NCI-H524 (cell line): Measurements from ENCODE around the gene PEX3.
A peak's percentile ranks its signal among the peaks of the same experiment; 100 is the strongest.
"Not testable (repeated sequence)": the region's sequence is repeated elsewhere in the genome, so short reads cannot be mapped to it uniquely, and the experiment has no call there.

Experiments used
- DNase-seq, 2 experiments: peaks; one replicate each; lab custom pipeline; 2025; lab: John Stamatoyannopoulos, UW

Gene PEX3

DNA sequence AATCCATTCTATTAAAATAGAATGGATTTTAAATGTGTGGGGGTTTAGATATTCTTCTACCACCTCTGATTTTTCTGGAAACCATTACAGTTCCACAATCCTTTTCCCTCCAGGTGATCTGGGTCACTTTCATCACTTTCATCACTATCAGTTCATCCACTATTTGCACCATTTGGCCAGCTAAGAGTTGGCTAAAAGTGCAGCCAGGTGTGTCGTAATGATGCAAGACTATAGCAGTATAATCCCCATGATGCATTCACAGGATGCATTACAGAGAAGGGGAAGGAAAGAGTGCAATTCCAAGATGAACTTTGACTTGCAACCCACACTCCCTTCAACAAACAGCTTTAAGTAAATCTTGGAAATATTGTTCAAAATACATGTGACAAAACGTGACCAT, 56.0 kb downstream of the PEX3 start:
- DNase-seq, result no peak

DNA sequence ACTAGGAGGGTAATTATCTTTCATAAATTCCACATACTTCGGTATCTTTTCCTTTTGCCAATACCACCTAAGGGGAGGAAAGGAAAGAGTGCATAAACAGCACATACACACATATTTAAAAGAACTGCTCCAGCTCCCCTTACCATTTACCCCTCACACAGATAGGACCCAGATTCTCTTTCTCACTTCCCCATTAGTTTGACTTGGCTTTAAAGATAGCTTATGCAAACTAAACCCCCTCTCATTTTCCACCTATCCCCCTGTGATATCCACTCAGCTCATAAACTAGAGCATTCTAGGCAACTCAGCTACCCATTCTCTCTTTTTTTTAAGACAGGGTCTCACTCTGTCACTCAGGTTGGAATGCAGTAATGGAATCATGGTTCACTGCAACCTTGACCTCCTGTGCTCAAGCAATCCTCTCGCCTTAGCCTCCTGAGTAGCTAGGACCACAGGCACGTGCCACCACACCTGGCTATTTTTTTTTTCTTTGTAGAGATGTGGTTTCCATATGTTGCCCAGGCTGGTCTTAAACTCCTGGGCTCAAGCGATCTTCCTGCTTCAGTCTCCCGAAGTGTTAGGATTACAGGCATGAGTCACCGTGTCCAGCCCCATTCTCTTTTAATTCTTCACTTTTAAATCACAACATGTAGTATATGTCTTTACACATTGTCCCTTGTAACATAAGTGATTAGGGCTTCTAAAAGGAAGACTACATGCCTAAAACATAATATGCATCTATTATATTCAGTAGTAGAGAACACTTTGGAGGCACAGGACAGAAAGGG, 56.9 kb downstream of the PEX3 start:
- DNase-seq, result no peak

DNA sequence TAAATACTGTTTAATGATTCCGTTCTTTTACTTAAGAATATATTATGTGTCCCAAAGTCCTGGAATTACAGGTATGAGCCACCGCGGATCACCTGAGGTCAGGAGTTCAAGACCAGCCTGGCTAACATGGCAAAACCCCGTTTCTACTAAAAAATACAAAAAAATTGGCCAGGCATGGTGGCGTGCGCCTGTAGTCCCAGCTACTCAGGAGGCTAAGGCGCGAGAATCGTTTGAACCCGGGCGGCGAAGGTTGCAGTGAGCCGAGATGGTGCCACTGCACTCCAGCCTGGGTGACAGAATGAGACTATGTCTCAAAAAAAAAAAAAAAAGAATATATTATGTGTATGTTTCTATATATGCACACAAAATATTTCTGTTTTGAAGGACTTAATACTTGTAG, 59.7 kb downstream of the PEX3 start:
- not testable (repeated sequence) for DNase-seq

DNA sequence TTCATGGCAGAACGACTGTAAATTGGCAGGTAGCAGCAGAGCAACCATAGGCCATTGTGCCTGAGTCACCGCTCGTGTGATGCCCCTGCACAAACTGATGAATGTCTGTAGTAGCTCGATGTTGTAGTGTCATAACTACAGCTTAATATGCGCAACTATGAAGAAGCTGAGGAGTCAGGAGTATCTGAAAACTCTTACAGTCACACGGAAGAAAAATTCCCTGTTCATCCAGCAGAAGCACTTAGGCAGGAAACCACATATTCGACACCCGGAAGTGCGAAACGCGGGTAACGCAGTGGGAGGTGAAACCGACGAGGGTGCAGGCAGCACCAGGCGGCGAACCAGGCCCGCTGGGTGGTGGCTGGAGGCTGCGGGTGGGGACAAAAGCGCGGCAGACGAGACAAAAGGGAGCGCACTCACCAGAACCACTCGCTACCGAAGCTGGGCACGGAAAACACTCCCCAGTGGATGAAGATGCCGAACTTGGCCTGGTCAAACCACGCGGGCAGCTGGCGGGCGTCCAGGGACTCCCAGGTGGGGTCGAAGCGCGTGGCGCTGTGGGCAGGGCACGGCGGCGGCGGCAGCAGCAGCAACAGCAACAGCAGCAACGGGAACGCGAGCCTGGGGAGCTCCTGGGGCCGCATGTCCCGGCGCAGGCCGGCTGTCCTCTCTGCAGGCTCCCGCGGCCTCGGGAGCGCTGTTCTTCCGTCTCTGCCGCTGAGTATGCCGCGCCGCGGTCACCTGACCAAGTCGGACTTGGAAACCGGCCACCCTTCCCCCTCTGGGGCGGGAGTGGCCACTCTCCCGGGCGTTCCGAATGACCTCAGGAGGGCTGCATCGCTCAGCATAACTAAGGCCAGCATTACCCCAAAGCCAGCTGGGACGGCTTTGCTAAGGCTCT, 60.6 kb downstream of the PEX3 start, which contains the start of gene FUCA2:
Gene FUCA2, minus strand, starts transcription at position 730 of the 901 bp plus-strand sequence. Its CDS starts 86 bp downstream, at position 644.
- peak in 1 of 2 experiments; percentile 60 for DNase-seq

DNA sequence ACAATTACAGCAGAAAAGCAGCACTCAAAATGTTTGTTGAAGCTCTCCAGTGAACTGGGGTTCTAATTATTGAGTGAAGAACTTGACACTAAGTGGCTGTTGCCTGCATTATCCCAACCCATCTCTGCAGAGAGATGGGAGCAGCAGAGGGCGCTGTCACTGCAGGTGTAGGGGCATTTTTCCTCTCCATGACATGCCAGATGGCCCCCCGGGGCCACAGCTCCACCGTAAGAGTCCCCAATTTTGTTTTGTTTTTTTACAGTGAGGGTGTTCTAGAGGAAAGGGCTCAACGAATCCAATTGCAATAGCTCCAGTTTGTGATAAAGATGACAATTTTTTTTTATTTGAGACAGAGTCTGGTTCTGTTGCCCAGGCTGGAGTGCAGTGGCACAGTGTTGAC, 62.8 kb downstream of the PEX3 start:
- peak; percentile 19 to 59 for DNase-seq

DNA sequence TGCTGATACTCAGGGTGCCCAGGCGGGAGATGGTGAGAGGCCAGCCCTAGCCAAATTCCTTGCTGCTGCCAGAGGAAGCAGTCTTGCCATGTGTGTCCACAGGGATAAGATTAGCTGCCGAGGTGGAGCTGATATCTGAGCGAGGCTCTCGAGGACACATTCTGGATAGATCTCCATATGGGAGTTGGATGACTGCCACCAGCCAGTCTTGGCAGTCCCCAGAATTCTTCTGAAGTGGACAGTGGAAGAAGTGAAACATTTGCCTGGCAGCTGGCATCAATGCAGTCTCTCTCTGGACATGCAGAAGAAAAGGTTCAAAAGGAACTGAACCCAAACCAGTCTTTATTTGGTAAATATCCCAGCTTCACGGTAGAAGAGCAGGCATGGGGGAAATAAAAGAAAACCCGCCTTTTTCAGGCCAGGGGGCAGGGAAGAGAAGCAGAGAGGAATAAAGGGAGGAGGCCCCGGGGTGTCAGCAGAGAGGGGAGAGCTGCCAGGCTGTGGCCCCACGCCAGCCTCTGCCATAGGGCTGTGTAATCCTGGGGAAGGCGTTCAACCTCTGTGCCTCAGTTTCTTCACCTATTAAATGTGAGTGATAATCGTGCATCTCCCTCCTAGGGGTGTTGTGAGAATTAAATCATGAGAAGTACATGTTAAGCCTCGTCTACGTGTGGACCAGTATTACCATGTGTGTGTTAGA, 64.6 kb downstream of the PEX3 start:
- DNase-seq, result peak; percentile 70 to 79

DNA sequence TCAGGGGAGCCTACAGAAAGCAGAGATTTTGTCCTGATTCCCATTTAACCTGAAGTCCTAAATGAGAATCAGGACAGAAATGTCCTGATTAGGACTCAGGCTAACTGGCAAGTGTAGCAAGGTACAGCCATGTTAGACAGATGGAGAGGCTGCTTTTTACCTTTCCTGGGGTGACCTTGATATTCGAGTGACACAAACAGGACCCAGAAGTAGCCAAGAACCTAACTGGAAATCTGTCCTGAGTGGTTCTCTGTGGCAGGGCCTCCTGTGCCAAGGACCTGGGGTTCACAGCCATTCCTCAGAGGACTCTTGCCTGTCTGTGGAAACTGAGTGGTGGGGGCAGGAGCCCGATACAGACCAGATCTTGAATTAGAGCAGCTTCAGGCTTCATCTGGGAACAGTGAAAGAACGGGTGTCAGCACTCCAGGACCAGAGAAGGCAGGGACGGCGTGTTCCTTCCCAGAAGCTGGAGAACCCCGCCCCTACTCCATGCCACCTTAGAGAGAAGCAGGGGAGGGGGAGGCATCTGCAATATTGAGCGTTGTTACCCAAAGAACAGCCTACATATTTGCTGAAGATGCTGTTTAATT, 65.3 kb downstream of the PEX3 start:
- no peak for DNase-seq

DNA sequence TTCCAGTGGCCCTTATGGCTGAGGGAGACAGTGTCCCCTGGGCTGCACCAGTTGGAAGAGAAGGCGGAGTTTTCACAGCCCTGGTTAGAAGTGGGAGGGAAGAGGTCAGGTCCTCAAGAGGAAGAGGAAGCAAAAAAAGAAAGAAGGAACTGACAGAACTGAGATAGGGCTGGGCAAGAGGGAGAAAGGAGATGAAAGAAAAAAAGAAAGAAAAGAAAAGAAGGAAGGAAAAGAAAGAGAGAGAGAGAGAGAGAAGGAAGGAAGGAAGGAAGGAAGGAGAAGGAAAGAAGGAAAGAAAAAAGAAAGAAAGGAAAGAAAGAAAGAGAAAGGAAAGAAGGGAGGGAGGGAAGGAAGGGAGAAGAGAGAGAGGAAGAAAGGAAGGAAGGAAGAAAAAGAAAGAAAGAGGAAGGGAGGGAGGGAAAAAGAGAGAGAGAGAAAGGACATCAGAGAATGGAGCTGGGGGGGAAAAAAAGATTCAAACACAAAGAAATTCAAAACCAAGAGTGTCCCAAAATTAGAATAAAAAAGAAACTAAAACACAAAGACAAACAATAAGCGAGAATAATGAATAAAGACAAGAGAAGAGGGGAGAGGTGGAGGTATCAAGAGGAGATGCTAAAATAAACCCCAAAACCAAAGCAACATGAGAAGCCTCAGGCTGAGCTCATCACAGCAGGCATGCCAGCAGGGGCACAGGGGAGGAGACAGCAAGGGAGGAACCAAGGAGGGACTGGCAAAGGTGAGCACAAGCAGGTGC, 66.3 kb downstream of the PEX3 start:
- DNase-seq, result no peak

DNA sequence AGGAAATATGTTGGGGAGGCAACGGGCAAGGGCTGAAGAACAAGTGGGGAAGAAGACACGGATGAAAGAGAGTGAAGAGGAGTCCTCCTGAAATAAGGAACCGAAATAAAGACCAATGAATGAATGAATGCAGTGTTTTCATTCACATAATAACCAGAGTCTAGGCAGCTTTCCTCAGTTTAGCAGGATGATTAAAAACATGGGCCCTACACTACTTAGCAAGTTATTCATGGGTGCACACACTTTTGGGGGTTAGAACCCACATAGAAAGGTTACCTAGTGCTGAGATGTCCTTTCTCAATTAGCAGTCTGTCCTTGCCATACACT, 66.8 kb downstream of the PEX3 start:
- no peak for DNase-seq

DNA sequence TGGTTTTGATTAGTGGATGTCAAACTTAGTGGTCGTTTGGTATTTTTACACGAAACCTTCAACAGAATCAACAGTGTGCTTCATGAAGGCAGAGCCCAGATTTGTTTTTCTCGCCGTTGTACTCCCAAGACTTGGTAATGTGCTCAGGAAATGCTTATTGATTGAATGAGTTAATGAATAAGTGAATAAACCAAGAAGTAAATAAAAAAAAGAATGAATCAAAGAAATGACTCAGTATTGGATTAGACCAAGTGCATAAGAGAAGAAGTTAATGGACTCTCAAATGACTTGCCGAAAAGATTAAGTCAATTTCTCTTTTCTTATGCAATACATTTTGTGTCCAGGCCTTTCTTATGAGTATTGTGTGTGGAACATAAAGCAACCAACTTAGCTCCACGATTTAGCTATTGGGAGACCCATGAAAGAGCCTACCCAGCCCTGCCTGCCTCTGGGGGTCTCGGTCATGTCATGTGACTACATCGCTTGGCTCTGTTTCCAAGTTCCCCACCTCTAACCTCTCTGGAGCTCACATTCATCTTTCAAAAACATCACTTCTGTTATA, 71.5 kb downstream of the PEX3 start:
- DNase-seq, result no peak

DNA sequence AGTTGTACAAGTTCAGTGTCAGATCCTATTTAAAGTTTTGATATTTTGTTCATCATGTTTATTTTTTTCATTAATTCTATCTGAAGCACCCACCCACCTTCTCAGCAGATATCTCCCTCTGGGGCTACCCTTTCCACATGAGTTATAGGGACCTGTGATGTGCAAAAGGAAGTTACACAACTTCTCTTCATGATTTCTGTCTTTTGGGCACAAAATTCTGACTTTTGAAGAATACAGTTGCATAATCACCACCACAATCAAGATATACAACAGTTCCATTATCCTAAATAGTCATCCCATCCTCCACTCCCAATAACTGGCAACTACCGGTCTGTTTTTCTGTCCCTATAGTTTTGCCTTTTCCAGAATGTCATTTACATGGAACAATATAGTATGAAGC, 74.8 kb downstream of the PEX3 start:
- DNase-seq, result no peak

DNA sequence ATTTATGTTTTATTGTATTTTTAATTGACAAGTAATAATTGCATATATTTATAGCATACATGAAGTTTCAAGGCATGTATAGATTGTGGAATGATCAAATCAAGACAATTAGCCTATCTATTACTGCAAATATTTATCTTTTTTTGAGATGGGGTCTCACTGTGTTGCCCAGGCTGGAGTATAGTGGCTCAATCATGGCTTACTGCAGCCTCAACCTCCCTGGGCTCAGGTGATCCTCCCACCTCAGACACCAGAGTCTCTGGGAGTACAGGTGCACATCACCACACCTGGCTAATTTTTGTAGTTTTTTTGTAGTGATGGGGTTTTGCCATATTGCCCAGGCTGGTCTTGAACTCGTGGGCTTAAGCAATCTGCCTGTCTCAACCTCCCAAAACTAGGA, 77.1 kb downstream of the PEX3 start:
- DNase-seq, result no peak

DNA sequence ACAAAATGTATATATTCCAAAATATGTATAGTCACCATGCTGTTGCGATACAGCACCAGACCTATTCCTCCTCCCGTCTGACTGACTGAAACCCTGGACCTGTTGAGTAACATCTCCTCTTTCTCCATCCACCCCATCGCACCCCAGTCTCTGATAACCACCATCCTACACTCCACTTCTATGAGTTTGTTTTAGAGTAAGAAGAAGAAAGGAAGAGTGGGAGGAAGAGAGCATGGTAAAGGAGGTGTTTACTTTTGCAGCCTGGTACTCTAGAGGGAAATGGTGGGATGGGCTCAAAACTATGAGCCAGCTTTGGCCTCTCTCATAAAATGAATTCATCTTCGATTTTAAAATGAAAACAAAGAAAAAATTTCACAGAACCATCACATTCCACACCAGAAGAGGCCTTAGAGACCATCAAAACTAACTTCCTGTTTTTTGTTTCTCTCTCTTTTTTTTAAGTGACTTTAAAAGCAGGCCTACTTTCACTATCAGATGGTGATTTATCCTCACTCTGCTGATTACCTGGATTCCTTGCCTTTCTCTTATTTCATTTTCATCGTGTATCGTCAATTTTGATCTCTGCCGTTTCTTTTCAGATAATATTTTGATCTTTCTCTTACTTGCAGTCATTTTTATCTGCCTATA, 77.7 kb downstream of the PEX3 start:
- DNase-seq, result no peak

DNA sequence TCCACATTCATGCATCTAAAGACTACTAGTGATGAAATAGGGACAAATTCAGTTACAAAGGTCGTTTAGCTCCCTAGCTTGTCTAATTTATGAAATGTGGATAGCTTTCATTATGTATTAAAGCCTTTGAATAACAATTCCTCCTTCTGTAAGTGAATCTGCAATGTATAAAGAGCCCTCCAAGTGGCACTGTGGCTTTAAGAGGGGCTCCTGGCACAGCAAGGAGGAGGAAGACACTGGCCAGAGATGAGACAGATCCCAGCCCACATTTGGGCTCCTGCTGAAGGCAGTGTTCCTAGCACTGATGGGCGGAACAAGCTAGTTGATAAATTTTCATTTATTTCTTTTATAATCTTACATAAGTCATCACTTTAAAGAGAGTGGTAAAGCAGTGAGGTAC, 78.5 kb downstream of the PEX3 start:
- peak; percentile 27 to 51 for DNase-seq

DNA sequence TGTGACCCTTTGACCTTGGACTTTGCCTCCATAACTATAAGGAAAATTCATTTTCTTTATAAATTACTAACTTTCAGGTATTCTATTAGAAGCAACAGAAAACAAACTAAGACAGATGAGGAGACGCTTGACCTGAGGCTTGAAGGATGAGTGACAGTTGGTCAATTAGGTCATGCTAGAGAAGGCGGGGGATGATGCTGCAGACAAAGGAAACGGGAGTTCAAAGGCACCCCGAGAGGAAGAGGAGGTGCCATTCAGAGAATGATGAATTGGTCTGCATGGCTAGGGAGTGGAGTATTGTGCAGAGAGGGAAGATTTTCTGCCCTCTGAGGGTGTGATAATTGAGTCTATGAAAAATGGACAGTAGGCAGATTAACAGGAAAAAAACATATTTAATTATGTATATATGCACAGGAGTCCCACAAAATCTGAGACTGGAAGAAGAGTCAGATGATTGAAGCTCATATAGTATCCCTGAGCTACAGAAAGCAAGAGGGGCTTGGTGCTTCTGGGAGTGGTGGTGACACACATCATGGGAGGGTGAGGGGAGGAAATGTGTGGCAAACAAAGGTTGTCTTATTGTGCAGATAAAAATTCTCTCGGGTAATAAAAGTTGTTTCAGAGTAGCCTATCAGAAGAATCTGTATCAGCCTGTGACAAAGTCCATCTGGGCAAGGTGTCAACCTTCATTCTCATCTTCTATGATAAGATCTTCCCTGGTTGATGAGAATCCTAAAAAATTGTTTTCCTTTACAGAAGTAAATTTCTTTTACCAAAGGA, 81.3 kb downstream of the PEX3 start:
- no peak for DNase-seq

DNA sequence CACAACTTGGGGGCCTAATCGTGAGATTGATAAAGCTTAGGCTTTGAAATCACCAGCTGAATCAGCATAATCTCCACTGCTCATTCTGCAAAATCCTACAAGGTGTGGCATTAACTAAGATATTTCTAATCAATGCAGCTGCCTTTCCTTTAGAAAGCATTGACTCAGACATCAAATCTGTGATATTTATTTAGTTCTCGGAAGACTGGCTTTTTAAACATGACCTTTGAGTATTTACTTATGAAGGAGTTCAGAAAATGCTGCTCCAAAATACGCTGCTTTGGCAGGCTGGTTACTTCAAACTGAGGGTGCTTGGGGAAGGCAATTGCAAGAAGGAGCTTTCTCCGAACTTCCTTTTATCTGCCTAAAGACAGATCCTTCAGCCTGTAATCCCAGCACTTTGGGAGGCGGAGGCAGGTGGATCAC, 84.6 kb downstream of the PEX3 start:
- no peak for DNase-seq

DNA sequence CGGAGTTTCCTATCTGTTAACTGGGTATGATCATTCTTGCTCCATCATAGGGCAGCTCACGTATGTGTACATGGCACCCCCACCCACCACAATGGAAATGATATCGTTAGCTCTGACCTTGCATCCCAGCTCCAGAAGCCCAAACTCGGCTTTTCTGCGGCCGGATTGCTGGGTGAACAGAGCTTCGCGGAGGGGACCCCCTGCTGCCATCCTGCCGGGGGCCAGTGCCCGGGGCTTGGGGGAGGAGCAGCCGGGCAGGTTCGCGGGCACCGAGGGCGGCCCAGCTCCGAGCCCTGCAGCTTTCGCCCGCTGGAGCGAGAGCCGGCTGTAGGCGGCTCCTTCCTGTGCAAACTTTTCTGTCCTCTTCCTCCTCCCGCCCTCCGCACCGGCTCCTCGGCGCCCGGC, 85.9 kb downstream of the PEX3 start:
- peak; percentile 21 to 39 for DNase-seq

DNA sequence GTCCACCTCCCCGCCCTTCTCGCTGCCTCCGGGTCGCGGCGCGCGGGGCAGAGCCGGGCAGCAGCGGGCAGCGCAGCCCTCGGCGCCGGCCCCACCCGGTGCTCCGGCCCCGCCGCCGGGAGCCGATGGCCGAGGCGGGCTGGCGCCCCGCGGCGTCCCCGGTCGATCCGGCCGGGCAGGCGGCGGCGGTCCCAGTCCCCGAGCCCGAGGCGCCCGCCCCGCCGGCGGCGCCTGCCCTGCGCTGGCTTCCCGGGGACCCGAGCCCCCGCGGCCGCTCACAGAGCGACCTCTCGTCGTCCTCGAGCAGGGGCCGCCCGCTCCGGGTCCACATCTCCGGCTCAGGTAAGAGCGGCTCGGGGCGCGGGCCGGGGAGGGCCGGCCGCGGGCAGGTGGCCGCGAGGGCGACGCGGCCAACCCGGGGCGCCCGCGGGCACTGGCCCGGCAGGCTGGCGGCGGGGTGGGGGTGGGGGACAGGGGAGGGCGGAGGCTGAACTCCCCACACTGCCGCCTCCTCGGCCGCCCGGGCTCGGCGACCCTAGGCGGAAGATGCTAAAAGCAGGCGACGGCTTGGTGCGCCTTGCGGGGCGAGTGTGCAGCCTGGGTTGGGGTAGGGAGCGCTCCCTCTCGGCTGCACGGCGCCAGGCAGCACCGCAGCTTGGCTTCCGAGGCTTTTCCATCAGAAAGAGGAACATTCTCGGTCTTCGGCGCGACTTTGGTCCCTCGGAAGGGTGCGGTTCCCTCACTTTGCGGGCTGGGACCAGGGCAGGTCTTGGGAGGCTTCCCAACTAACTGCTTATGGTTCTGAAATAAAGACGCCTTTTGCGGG, 86.5 kb downstream of the PEX3 start:
- DNase-seq, result peak; percentile 26 to 63

DNA sequence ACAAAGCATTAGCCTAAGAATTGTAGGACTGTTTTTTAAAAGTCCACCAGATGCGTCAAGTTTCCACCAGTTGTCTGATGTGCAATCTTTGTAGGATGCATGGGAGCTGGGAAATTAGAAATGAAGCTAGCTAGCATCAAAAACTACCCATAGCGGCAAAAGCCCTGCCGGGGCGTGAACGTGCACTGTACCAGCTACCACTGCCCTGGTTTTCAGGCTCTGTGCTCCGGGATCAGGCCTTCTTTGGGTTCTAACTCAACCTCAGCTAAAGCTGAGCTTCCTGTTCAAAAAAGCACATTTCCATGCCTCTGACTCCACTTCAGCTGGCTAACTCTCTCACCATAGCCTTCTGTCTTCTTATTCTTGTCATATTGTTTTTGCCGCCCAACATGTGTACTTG, 87.8 kb downstream of the PEX3 start:
- no peak for DNase-seq
